Suppressor macrophage treated with lipopolysaccharide for 1 hour (primary cell): ENCODE data around the gene AOAH.
"Not testable (repeated sequence)": the region's sequence is repeated elsewhere in the genome, so short reads cannot be mapped to it uniquely, and the experiment has no call there.

ENCODE experiments used
- DNase-seq, 3 donors: peaks; one replicate each; pipeline ENCODE4 v3.0.0-alpha.2; 2020 to 2022

AOAH gene

GRCh38 chr7:36535866-36536664 is 188.2 kb downstream of the AOAH start:
- DNase-seq: no peak

DNA sequence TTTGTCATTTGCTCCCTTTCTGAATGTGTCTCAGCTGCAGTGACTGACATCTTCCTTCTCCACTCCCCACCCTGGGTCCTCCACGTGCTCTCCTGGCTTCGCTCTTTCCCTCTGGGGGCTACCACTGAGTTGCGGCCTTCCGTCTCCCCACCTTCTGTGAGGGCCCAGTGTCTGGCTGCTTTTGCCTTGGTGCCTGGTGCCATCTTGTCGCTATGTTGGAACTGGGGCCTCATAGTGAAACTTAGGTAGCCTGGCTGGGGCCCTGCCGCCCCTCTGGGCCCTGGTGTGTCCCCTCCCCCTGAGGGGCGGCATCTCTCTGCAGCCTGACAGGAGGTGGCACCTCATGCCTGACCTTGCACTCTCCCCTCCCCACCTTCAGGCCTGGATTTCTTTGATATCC is 190.6 kb downstream of the AOAH start:
- DNase-seq: no peak

GRCh38 chr7:36532981-36533499 is 191.3 kb downstream of the AOAH start:
- no peak for DNase-seq

- no peak for DNase-seq
Observed at GRCh38 chr7:36531951-36532350, 192.3 kb downstream of the AOAH start.

DNA sequence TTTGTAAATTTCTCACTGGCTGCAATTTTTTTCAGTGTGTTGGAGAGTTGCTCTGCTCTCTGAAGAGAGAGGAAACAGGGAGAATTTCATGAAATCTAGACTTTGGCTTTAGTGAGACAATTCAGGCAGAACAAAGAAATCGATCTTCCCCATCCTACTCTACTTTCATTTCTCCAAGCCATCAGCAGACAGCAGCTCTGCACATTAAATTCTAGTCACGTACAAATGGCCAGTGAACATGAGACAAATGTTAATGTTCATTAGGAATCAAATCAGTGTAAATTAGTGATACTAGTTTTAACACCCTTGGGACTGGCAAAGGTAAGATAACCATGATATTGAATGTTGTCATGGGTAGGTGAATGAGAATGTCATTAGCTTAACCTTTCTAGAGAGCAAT is 193.8 kb downstream of the AOAH start:
- DNase-seq: no peak

GRCh38 chr7:36527549-36527913 is 196.8 kb downstream of the AOAH start:
- no peak for DNase-seq

- peak in 2 of 3 donors; percentile 22 to 30 for DNase-seq
Observed at GRCh38 chr7:36526863-36527548, 197.3 kb downstream of the AOAH start.

GRCh38 chr7:36523371-36524101 is 200.8 kb downstream of the AOAH start:
- no peak for DNase-seq

DNA sequence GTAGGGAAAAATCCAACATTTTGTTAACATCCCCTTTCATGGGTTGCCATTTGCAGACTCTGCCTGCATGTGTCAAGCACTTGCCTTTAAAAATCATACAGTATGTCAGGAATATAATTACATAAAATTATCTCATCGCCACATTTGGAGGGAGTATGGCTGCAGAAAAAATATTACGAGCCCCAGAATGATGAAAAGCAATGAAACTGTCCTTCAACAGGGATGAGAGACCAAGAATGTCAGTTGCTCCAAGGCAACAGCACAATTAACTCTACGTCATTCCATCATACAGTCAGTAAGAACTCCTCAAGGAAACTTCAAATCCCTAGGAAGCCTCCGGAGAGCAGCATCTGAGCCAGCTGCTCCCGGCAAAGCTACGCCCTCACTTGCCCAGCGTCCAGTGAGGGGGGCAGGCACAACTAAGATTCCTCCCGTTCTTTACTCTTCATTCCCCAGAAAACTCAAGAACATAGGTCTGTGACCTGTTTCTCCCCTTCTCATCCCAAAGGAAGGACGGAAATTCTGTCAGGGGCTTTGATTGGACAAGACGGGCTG is 201.8 kb downstream of the AOAH start:
- DNase-seq: no peak

DNA sequence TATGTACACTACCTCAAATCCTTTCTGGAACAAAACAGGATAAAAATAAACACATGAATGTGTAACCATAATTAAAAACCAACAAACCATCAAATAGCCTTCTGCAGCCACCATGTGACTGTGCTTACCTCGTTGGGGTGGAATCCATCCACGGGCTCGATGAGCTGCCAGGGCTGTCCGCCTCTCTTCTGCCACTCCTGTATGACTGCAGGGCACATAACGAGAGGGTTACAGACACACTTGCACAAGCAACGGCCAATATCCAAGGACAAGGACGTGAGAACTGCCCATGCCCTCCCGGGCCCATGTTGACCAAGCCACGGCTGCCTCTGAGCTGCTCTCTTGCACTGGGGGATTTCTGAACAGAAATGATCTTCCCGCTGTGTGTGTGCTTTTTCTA is 202.4 kb downstream of the AOAH start:
- no peak for DNase-seq

GRCh38 chr7:36521133-36521532 is 203.2 kb downstream of the AOAH start:
- DNase-seq: no peak

DNA sequence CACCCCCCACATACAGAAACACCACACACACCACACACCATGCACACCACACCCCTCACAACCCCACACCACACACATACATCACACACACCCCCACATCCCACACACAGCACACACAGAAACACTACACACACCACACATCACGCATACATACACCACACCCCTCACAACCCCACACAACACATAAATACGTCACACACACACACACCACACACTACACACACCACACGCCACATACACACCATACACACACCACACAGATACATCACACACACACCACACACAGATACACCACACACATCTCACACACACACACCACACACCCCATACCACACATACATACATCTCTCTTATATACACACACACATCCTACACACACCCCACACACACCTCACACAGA is 208.4 kb downstream of the AOAH start:
- DNase-seq: no peak

DNA sequence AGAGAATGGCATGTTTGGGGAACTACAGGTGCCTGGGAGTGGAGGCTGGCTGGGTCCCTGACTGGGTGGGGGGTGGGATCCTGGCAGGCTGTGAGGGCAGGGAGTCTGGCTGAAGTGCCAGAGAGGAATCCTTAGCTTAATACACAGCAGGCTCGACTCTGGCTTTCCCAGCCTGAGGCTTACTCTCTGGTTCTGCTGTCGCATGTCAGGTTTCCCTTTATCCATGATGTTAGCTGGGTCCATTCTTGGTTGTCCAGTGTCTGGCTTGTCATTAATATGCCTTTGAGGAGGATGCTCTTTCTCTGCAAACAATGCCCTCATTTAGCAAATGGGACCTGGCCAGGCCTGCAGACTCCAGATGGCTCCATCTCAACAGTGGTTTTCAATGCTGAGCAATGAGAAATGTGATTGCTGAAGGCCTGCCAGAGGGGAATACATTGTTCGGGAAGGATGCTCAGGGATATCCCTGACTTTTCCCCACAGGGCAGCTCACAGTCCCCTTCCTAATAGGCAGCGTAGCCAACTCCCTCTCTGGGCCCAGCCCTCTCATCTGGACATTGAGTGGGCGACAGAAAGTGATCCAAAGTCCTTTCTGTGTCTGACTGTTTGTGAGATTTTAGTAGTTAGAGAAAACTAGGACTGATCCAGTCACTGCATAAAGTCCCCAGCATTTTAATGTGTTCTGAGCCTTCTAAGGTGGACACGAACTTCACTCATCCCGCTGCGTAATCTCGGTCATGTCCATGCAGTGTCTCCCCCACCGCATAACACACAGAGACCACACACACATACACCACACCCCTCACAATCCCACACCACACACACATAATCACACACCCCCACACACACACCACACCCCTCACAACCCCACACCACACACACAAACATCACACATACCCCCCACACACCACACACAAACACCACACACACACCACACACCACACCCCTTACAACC is 209.7 kb downstream of the AOAH start:
- DNase-seq: no peak

- no peak for DNase-seq
Observed at GRCh38 chr7:36513393-36513792, 210.9 kb downstream of the AOAH start.

- no peak for DNase-seq
Observed at GRCh38 chr7:36512616-36513015, 211.7 kb downstream of the AOAH start.

- DNase-seq: no peak
Observed at GRCh38 chr7:36509962-36510361, 214.3 kb downstream of the AOAH start.

- no peak for DNase-seq
Observed at GRCh38 chr7:36507475-36508440, 216.5 kb downstream of the AOAH start.

GRCh38 chr7:36506820-36507219 is 217.5 kb downstream of the AOAH start:
- peak in 1 of 3 donors; percentile 18 for DNase-seq

DNA sequence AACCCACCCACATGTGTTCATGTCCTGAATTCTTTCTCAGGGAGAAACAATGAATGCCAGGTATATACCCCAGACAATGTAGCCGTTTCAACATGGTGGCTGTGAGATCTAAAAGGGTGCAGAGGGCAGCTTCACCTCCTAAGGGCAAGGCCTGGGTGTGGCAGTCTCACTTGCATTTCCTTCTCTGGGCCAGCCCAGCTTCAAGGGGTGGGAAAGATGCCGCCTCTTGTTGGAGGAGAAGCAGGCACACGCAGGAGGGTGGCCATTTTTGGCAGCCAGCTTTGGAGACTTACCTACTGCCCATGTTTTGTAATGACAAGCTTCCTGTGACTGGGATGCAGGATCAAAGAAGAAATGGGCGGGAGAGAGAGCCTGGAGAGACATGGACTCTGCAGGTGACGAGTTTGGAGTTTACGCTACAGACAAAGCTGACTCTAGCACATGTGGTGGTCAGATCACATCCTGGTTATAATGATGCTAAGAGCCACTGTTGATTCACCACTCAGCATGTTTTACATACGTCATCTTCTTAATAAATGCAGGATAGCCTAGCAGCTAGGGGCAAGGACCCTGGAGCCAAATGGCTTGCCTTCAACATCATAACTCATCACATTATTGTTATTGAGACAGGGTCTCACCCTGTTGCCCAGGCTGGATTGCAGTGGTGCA is 218.0 kb downstream of the AOAH start:
- DNase-seq: no peak

- not testable (repeated sequence) for DNase-seq
Observed at GRCh38 chr7:36504617-36505016, 219.7 kb downstream of the AOAH start.
